Endothelial cell (in vitro differentiated cells): ENCODE results near the gene RAB2B. TPM values are rescaled to one million over a fixed set of nuclear protein-coding genes. Genes with fewer than 3 reads are reported as not detected.
A peak's percentile ranks its signal among the peaks of the same experiment; 100 is the strongest.

ENCODE experiments used
- DNase-seq: peaks from one replicate; pipeline ENCODE4 v3.0.0; 2021; ENCODE audit warnings: low spot score
- H3K27ac Mint-ChIP-seq: one replicate; pipeline ENCODE4 v1.8.0; 2021; ENCODE audit warnings: mixed read lengths, inconsistent platforms; ENCODE audit not compliant: unreplicated experiment
- H3K27me3 Mint-ChIP-seq: one replicate; pipeline ENCODE4 v1.8.0; 2021; ENCODE audit warnings: mild to moderate bottlenecking, moderate library complexity, mixed read lengths, inconsistent platforms; ENCODE audit not compliant: unreplicated experiment
- H3K36me3 Mint-ChIP-seq: one replicate; pipeline ENCODE4 v1.8.0; 2021; ENCODE audit warnings: mild to moderate bottlenecking, low read depth, mixed read lengths, inconsistent platforms; ENCODE audit not compliant: unreplicated experiment
- H3K4me1 Mint-ChIP-seq: one replicate; pipeline ENCODE4 v1.8.0; 2021; ENCODE audit warnings: mild to moderate bottlenecking, mixed read lengths, inconsistent platforms; ENCODE audit not compliant: unreplicated experiment
- H3K4me3 Mint-ChIP-seq: one replicate; pipeline ENCODE4 v1.8.0; 2021; ENCODE audit warnings: mild to moderate bottlenecking, mixed read lengths, inconsistent platforms; ENCODE audit not compliant: unreplicated experiment
- H3K9me3 Mint-ChIP-seq: one replicate; pipeline ENCODE4 v1.8.0; 2021; ENCODE audit warnings: mixed read lengths, inconsistent platforms; ENCODE audit not compliant: unreplicated experiment
- CTCF ChIP-seq: fragments of 200-600 bp; sonication (generic); IDR thresholded peaks from one replicate; pipeline ENCODE4 v1.5.0; 2021; ENCODE audit warnings: antibody characterized with exemption; ENCODE audit not compliant: unreplicated experiment
- total RNA-seq: library from RNA; stranded (reverse); fragmentation: NEBNext Ultra II Directional; extraction: Animal tissue kit (Norgen Biotek cat#: 25700); gene quantifications from one replicate; pipeline ENCODE4 v1.2.1, GENCODE V29; 2021; ENCODE audit not compliant: unreplicated experiment

RAB2B gene
- total RNA-seq, 1 donor from 2014 or later = 25.0 TPM

GRCh38 chr14:21510735-21511657 is 34.2 kb upstream of the RAB2B start, which contains the start of gene METTL3:
TSS of gene METTL3 (minus strand) at chr14:21511340. CDS start at chr14:21511223, 117 bp downstream.
- Mint-ChIP-seq H3K4me1 (peaks cover 17% of the 10 kb centered on the region), H3K9me3 (no peaks in the 10 kb centered on the region), H3K27ac (peak within 1 kb of the TSS; percentile 92), H3K27me3 (peaks cover 7% of the 10 kb centered on the region), H3K4me3 (peak within 1 kb of the TSS; percentile 94), H3K36me3 (peaks cover 16% of the 10 kb centered on the region)
- peak; percentile 86 for DNase-seq
- no peak for TF ChIP-seq CTCF

GRCh38 chr14:21509432-21510143 is 32.8 kb upstream of the RAB2B start:
- H3K9me3 Mint-ChIP-seq = no peaks in the 10 kb centered on the region
- TF ChIP-seq CTCF = no peak
- peak overlapping the region; percentile 92 for H3K27ac Mint-ChIP-seq
- H3K36me3 Mint-ChIP-seq = peaks cover 16% of the 10 kb centered on the region
- DNase-seq = no peak
- H3K4me1 Mint-ChIP-seq = peaks cover 17% of the 10 kb centered on the region
- peaks cover 7% of the 10 kb centered on the region for H3K27me3 Mint-ChIP-seq
- peak overlapping the region; percentile 94 for H3K4me3 Mint-ChIP-seq

- no peak for DNase-seq
- Mint-ChIP-seq H3K4me3 (no peak overlapping the region), H3K36me3 (peaks cover 27% of the 10 kb centered on the region), H3K4me1 (peaks cover 14% of the 10 kb centered on the region), H3K27me3 (peaks cover 6% of the 10 kb centered on the region), H3K27ac (no peak overlapping the region), H3K9me3 (no peaks in the 10 kb centered on the region)
- TF ChIP-seq CTCF = no peak
Observed at GRCh38 chr14:21506557-21506956, 29.8 kb upstream of the RAB2B start.

- peaks cover 27% of the 10 kb centered on the region for H3K36me3 Mint-ChIP-seq
- H3K27ac Mint-ChIP-seq = no peak overlapping the region
- H3K4me3 Mint-ChIP-seq = no peak overlapping the region
- TF ChIP-seq CTCF = no peak
- no peaks in the 10 kb centered on the region for H3K9me3 Mint-ChIP-seq
- peaks cover 2% of the 10 kb centered on the region for H3K27me3 Mint-ChIP-seq
- peaks cover 7% of the 10 kb centered on the region for H3K4me1 Mint-ChIP-seq
- DNase-seq = no peak
Observed at GRCh38 chr14:21505012-21505553, 28.3 kb upstream of the RAB2B start.
